Measurements from ENCODE around the gene ELP4. TPM values are rescaled to one million over a fixed set of nuclear protein-coding genes. Genes with fewer than 3 reads are reported as not detected.

Gene ELP4
- total and polyA plus RNA-seq, 2 experiments from 2014 or later, result 28.2 to 38.3 TPM

DNA sequence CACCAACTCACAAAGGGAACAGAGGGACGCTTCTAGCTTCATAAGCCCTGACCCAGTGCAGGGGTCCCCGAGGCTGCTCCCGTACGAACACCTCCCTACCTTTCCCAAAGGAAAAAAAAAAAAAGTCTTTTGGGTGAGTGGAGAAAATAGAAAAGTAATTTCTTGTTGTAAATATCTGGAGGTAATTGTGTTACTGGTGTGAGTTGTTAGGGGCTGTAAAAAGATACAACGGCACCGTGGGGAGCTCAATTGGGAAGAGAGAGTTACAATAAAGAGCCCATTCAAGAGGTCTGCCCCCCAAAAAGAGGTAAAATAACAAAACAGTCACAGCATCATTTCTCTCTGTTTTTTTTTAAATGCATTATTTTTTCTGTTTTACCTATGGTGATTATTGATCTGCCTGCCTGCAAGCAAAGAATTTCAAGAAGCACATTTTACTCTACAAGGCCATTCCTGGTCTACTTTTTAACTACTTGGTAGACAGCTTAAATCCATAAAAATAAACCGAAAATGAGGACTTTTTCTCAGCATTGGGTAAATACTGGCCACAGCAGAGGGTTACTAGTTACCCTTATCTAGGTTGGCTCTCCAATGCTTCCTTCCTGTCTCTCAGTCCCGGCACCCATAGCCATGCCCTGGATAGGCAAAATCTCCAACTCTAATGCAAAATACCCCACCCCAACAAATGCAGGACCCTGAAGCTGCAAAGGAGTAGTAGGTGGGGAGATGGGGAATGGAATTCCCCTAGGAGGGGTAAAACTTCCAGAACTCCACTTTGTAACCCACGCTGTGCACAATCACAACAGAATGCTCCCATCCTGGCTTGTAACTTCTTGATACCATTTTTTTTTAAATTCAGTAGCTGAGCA, 298.5 kb downstream of the ELP4 start:
- DNase-seq (ENCODE audit: low spot score) (peak; percentile 19), ATAC-seq (no peak)
- no peaks in the 10 kb centered on the region for H3K9me2 ChIP-seq (ENCODE audit: insufficient read depth)
- Mint-ChIP-seq H3K36me3 (ENCODE audit: low read depth) (peaks cover 4% of the 10 kb centered on the region; the same call in 1 of the 3 replicates), H3K4me1 (peaks cover 64% of the 10 kb centered on the region), H3K27me3 (ENCODE audit: insufficient read depth, low read depth, poor library complexity) (peaks cover 96% of the 10 kb centered on the region), H3K9me3 (peaks cover 17% of the 10 kb centered on the region; the same call in 2 of the 3 replicates), H3K27ac (no peak overlapping the region), H3K4me3 (peak overlapping the region; percentile 66; the same call in 2 of the 3 replicates)
- H3F3A ChIP-seq (replicated peaks; ENCODE audit: low read depth), result peaks cover 51% of the 10 kb centered on the region
- H4K20me1 ChIP-seq (replicated peaks; ENCODE audit: insufficient read depth), result peaks cover 17% of the 10 kb centered on the region
- peak; percentile 74 for TF ChIP-seq EZH2 (IDR thresholded peaks at IDR 0.05; ENCODE audit: low read depth, unreplicated experiment)
- no peak for TF ChIP-seq JUNB (IDR thresholded peaks at IDR 0.05; ENCODE audit: unreplicated experiment)
- peaks cover 80% of the 10 kb centered on the region for H3K4me1 ChIP-seq (ENCODE audit: insufficient read depth)
- H3K79me2 ChIP-seq (replicated peaks; ENCODE audit: insufficient read depth), result no peaks in the 10 kb centered on the region
- no peak overlapping the region for H2AFZ ChIP-seq
- H3K27me3 ChIP-seq (ENCODE audit: insufficient read depth), result peaks cover 99% of the 10 kb centered on the region
- H3K4me2 ChIP-seq, result peak overlapping the region; percentile 74
- no peaks in the 10 kb centered on the region for H3K36me3 ChIP-seq (ENCODE audit: insufficient read depth)
- peak overlapping the region; percentile 71 for H3K4me3 ChIP-seq
- H3K27ac ChIP-seq (ENCODE audit: low read depth), result no peak overlapping the region

DNA sequence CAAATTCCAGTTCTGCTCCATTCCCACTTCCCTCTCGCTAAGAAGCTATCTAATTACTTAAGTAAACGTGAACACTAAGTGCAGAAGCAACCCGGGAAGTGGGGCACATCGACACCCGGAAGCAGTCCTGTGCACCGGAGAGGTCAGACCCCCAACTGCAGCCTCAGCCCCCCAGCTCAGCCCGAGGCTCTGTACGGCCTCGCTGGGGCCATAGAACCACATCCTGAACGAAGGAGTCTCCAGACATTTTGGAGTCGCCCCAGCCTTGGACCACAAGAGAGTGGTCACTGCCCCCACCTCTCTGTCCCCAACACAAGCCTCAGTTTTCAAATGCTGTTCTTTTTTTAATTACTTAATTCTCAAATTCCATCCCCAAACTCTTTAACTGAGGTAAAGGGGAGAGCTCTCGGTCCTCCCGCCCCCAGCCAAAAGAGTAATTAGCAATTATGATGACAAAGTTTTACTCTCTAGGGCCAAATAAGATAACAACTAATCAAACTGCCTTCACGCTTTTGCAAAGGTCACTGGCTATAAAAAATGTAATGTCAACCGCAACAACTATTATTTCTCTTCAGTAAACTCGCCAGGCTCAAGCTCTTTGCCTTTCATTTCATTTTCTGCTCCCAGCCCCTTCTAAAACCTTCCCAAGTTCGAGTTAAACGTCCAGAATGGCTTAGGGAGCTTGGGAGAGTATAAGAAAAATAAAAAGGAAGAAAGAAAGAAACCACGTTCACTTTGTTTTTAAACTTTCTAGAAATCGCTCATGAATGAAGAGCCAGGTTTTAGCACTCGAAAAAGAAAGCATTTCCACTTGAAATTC, 299.4 kb downstream of the ELP4 start:
- ATAC-seq, result no peak
- Histone ChIP-seq H3K4me2 (peak overlapping the region; percentile 74), H3K27ac (ENCODE audit: low read depth) (no peak overlapping the region), H3K27me3 (ENCODE audit: insufficient read depth) (peaks cover 99% of the 10 kb centered on the region), H4K20me1 (replicated peaks; ENCODE audit: insufficient read depth) (peaks cover 11% of the 10 kb centered on the region), H3K9me2 (ENCODE audit: insufficient read depth) (no peaks in the 10 kb centered on the region), H3K4me1 (ENCODE audit: insufficient read depth) (peaks cover 72% of the 10 kb centered on the region), H2AFZ (0 out of 2 replicates have a peak overlapping the region, but pooled peaks have one; percentile 38), H3F3A (replicated peaks; ENCODE audit: low read depth) (peaks cover 44% of the 10 kb centered on the region), H3K79me2 (replicated peaks; ENCODE audit: insufficient read depth) (no peaks in the 10 kb centered on the region), H3K36me3 (ENCODE audit: insufficient read depth) (no peaks in the 10 kb centered on the region), H3K4me3 (peak overlapping the region; percentile 71)
- Mint-ChIP-seq H3K27ac (no peak overlapping the region), H3K4me3 (peak overlapping the region; percentile 66), H3K9me3 (peaks cover 13% of the 10 kb centered on the region; the same call in 2 of the 3 replicates), H3K4me1 (peaks cover 60% of the 10 kb centered on the region), H3K36me3 (ENCODE audit: low read depth) (peaks cover 4% of the 10 kb centered on the region; the same call in 1 of the 3 replicates), H3K27me3 (ENCODE audit: insufficient read depth, low read depth, poor library complexity) (peaks cover 96% of the 10 kb centered on the region)
- TF ChIP-seq EZH2 (IDR thresholded peaks at IDR 0.05; ENCODE audit: low read depth, unreplicated experiment) (peak; percentile 86), ZNF331 (CRISPR knock-in tag; IDR thresholded peaks at IDR 0.05; ENCODE audit: low read depth) (no peak)
- peak; percentile 22 for DNase-seq (ENCODE audit: low spot score)

DNA sequence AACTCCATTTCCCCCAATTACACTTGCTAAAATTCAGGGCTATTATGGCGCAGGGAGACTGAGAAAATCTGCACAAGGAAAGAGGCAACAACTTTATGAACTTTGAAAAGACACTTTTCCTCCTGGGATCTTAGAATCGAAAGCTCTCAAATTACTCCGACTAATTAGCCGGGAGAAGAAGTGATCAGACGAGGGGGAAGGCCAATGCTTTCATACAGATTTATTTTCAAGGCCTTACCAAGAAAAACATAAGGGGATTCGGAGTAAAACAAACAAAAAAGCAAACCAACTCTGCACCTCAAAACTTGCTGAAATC, 299.9 kb downstream of the ELP4 start:
- Histone ChIP-seq H3K27ac (ENCODE audit: low read depth) (no peak overlapping the region), H3K9me2 (ENCODE audit: insufficient read depth) (no peaks in the 10 kb centered on the region), H2AFZ (peak overlapping the region; percentile 79), H3K27me3 (ENCODE audit: insufficient read depth) (peaks cover 99% of the 10 kb centered on the region), H3K79me2 (replicated peaks; ENCODE audit: insufficient read depth) (no peaks in the 10 kb centered on the region), H3F3A (replicated peaks; ENCODE audit: low read depth) (peaks cover 38% of the 10 kb centered on the region), H4K20me1 (replicated peaks; ENCODE audit: insufficient read depth) (peaks cover 10% of the 10 kb centered on the region), H3K4me2 (peak overlapping the region; percentile 74), H3K36me3 (ENCODE audit: insufficient read depth) (no peaks in the 10 kb centered on the region), H3K4me1 (ENCODE audit: insufficient read depth) (peaks cover 72% of the 10 kb centered on the region), H3K4me3 (peak overlapping the region; percentile 71)
- ATAC-seq (no peak), DNase-seq (ENCODE audit: low spot score) (no peak)
- H3K27ac Mint-ChIP-seq, result no peak overlapping the region
- TF ChIP-seq, protein P1, sequence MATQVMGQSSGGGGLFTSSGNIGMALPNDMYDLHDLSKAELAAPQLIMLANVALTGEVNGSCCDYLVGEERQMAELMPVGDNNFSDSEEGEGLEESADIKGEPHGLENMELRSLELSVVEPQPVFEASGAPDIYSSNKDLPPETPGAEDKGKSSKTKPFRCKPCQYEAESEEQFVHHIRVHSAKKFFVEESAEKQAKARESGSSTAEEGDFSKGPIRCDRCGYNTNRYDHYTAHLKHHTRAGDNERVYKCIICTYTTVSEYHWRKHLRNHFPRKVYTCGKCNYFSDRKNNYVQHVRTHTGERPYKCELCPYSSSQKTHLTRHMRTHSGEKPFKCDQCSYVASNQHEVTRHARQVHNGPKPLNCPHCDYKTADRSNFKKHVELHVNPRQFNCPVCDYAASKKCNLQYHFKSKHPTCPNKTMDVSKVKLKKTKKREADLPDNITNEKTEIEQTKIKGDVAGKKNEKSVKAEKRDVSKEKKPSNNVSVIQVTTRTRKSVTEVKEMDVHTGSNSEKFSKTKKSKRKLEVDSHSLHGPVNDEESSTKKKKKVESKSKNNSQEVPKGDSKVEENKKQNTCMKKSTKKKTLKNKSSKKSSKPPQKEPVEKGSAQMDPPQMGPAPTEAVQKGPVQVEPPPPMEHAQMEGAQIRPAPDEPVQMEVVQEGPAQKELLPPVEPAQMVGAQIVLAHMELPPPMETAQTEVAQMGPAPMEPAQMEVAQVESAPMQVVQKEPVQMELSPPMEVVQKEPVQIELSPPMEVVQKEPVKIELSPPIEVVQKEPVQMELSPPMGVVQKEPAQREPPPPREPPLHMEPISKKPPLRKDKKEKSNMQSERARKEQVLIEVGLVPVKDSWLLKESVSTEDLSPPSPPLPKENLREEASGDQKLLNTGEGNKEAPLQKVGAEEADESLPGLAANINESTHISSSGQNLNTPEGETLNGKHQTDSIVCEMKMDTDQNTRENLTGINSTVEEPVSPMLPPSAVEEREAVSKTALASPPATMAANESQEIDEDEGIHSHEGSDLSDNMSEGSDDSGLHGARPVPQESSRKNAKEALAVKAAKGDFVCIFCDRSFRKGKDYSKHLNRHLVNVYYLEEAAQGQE (IDR thresholded peaks at IDR 0.05; ENCODE audit: unreplicated experiment), result no peak
- TF ChIP-seq EZH2 (IDR thresholded peaks at IDR 0.05; ENCODE audit: low read depth, unreplicated experiment), result peak; percentile 91
- peaks cover 54% of the 10 kb centered on the region for H3K4me1 Mint-ChIP-seq
- H3K4me3 Mint-ChIP-seq, result peak overlapping the region; percentile 66
- peaks cover 4% of the 10 kb centered on the region; the same call in 1 of the 3 replicates for H3K36me3 Mint-ChIP-seq (ENCODE audit: low read depth)
- H3K9me3 Mint-ChIP-seq, result peaks cover 10% of the 10 kb centered on the region; the same call in 2 of the 3 replicates
- H3K27me3 Mint-ChIP-seq (ENCODE audit: insufficient read depth, low read depth, poor library complexity), result peaks cover 95% of the 10 kb centered on the region
